Neuron (in vitro differentiated cells): ENCODE data around the gene PLXND1.

Experiments used
- H2AFZ ChIP-seq: one replicate; pipeline ENCODE4 v1.6.1; 2013; ENCODE audit warnings: low read depth, mild to moderate bottlenecking, inconsistent platforms, low read length, moderate library complexity
- H3K27me3 ChIP-seq: one replicate; pipeline ENCODE4 v1.6.1; 2013; ENCODE audit warnings: low read length; ENCODE audit not compliant: insufficient read depth
- H3K36me3 ChIP-seq: one replicate; pipeline ENCODE4 v1.6.1; 2013; ENCODE audit warnings: low read length; ENCODE audit not compliant: insufficient read depth
- H3K4me1 ChIP-seq: one replicate; pipeline ENCODE4 v1.6.1; 2013; ENCODE audit warnings: low read length; ENCODE audit not compliant: insufficient read depth
- H3K4me3 ChIP-seq: 2 replicates; pipeline ENCODE4 v1.5.1; 2013; ENCODE audit warnings: mild to moderate bottlenecking, low read length, moderate library complexity
- H3K9me3 ChIP-seq: one replicate; pipeline ENCODE4 v1.6.1; 2013; ENCODE audit warnings: low read length

The PLXND1 gene

DNA sequence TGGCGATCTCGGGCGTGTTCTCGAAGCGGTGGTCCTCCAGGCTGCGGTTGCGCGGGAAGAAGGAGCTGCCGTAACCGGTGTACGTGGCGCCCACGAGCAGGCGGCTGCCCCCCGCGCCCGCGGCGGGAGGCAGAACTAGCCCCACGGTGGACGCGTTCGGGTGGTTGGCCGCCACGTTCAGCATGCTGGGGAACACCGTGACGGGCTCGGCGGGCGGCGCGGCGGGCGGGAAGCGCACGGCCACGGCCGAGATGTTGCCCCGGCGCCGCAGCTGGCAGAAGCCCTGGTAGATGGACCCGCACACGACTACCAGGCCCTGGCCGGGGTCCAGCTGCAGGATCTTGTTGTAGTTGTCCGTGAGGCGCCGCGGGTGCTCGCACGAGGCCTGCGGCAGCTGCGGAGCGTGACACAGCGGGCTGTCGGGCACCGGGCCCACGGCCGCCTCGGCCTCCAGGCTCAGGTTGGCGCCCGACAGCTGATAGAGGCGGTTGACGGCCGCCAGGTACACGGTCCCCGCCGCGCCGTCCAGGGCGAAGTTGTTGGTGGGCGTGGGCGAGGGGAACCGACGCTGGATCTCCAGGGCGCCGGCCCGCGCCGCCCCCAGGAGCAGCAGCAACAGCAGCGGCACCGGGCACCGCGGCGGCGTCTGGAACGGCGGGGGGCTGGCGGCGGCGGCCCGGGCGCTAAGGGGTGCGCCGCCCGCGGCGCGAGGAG, 397 bp downstream of the PLXND1 start:
- peaks cover 18% of the 10 kb centered on the region for H3K27me3 ChIP-seq
- peak overlapping the region; percentile 60 for H2AFZ ChIP-seq
- no peaks in the 10 kb centered on the region for H3K36me3 ChIP-seq
- peak overlapping the region; percentile 26 for H3K4me3 ChIP-seq
- H3K9me3 ChIP-seq: no peaks in the 10 kb centered on the region
- peaks cover 14% of the 10 kb centered on the region for H3K4me1 ChIP-seq

DNA sequence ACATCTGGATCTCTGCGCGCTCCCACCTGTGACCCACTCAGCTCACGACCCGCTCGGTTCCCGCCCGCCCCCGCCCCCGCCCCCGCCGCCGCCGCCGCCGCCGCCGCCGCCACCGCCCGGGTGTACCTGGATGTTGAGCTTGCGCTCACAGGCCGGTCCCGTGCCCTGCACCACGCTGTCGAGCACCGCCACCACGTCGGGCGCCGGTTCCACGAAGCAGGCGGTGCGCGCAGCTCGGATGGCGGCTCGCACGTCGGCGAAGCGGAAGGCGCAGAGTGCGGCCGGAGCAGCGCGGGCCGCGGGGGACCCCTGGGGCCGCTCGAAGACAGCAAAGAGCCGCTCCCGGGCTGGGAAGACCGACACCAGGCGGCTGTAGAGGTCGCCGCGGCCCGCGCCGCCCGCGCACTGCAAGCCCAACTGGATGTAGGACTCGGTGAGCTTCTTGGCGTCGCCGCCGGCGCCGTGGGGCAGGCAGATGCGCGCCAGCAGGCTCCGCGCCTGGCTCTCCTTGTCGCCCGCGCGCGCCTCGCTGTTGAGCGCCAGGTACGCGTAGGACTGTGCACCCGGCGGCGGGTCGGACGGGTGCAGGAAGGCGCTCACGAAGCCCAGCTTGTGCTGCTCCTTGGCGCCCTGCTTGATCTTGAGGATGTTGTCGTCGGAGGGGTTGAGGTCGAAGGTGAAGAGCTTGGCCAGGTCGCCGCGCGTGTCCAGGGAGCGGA, 1.1 kb downstream of the PLXND1 start:
- no peaks in the 10 kb centered on the region for H3K9me3 ChIP-seq
- peaks cover 14% of the 10 kb centered on the region for H3K4me1 ChIP-seq
- peak overlapping the region; percentile 60 for H2AFZ ChIP-seq
- no peaks in the 10 kb centered on the region for H3K36me3 ChIP-seq
- H3K27me3 ChIP-seq: peaks cover 18% of the 10 kb centered on the region
- peak overlapping the region; percentile 26 for H3K4me3 ChIP-seq

DNA sequence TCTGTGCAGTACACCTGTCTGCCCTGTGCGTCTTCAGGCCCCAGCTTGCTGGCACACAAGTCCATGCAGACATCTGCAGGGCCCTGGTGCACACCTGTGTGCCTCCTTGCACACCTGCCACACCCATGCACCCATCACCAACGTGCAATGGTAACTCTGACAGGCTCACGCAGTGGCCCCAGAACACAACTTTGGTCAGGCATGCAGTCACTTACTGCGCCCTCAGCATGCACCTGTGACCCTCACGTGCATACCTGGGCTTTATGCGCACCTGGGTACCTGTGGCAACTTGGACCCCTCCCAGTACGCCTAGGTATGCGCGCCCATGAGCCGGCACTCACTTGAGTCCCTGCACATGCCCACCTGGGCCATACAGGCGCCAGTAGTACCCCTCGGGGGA, 1.7 kb downstream of the PLXND1 start:
- Histone ChIP-seq H3K4me1 (peaks cover 17% of the 10 kb centered on the region), H3K36me3 (no peaks in the 10 kb centered on the region), H3K4me3 (peak overlapping the region; percentile 6), H3K9me3 (no peaks in the 10 kb centered on the region), H3K27me3 (peaks cover 18% of the 10 kb centered on the region), H2AFZ (no peak overlapping the region)

DNA sequence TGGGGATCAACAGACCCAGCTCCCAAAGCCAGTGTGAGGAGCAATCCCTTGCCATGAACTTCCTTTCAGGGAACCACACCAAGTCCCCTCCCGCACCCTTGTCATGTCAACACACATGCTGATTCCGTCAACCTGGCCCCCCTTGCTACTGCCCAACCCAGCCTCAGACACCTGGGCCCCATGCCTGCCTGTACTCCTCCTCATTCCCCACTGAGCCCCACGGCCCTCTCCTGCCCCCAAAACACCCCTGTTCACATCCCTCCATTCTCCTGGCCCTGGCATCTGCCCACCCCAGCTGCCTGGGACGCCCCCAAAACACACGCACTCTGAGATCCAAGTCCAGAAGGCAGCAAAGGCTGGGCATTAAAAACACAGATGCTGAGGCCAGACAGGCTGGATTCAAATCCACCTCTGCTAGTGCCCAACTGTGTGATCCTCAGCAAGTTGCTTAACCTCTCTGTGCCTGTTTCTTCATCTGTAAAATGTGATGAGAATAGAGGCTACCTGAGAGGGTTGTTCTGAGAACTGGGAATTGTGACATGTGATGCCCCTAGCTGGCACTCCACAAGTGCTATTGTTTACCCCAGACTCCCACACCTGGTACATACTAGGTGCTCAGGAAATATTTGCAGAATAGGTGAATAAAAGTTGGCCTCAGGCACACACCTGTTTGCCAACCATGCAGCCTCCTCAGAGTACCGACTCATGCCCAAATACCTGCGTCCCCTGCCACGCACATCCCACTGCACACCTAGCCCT, 2.3 kb downstream of the PLXND1 start:
- Histone ChIP-seq H3K9me3 (no peaks in the 10 kb centered on the region), H3K36me3 (no peaks in the 10 kb centered on the region), H3K4me3 (no peak overlapping the region), H2AFZ (no peak overlapping the region), H3K4me1 (peaks cover 23% of the 10 kb centered on the region), H3K27me3 (peaks cover 18% of the 10 kb centered on the region)

DNA sequence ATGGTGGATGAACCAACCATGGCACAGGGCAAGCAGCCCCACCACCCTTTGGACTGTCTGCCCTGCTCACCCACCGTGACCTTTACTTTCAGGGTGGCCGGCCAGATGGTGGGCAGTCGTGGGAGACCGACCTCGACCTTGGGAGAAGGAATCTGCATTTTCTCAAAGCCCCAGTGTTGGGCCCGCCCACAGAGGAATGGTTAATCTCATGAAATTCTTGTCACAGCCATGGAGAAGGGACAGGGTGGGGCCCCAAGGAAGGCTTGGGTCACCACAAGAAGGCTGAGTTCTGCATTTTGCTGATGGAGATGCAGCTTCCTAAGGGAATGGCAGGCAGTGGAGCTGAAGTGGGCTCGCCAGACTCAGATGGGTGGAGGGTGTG, 2.9 kb downstream of the PLXND1 start:
- H3K4me3 ChIP-seq: no peak overlapping the region
- H3K4me1 ChIP-seq: peaks cover 23% of the 10 kb centered on the region
- no peaks in the 10 kb centered on the region for H3K36me3 ChIP-seq

DNA sequence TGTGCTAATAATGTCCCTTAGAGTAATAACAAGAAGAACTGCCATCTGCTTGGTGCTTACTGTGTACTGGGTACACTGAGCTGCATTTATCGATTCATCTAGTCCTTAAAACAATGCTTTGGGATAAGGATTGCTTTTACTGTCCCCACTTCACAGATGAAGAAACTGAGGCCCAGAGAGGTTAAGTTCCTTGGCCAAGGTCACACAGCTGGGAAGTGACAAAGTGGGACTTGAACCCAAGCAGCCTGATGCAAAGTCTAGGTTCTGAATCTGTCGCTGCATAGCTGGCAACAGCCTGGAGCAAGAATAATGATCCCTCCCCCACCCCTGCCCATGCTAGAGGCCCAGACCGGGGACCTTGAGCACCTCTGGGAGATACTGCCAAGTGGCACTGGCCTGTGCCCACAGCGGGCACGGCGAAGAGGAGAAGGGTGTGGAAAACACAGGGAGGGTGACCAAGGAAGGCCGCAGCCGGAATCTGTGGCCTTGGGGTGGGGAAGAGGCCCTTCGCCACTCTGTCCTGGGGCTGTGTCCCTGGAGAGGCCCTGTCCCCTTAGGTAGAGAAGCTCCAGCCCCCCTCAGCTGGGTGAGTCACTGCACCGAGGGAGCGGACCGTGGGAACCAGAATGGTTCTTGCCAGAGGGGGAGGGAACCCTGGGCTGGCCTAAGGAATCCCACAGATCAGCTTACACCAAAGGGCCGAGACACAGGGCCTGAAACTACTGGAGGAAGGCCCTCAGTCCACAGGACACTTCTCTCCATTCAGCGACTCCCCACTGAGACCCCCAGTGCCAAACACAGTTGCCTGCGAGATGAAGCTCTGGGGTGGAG, 3.5 kb downstream of the PLXND1 start:
- Histone ChIP-seq H3K4me1 (peaks cover 25% of the 10 kb centered on the region), H3K27me3 (peaks cover 18% of the 10 kb centered on the region), H3K9me3 (no peaks in the 10 kb centered on the region), H3K4me3 (no peak overlapping the region), H2AFZ (no peak overlapping the region), H3K36me3 (no peaks in the 10 kb centered on the region)

More for the DNA sequence above, 2.9 kb downstream of the PLXND1 start:
- Histone ChIP-seq H3K9me3 (no peaks in the 10 kb centered on the region), H3K27me3 (peaks cover 18% of the 10 kb centered on the region), H2AFZ (no peak overlapping the region)

DNA sequence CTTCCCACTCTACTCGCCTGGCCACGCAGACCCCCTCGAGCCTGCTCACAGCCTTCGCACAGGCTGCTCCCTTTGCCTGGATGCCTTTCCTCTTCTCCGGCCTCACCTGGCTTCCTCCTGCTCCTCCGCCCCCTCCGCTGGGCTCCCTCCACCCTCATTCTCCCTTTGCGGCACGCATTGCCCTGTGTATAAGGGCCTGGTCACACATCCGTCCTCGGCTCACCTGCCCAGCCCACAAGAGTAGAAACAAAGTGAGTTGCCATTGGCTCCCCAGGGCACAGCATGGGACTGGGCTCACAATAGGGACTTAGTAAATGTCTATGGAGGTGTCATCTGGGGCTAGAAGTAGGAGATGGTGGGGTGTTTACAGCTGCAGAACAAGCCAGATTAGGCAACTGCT, 4.2 kb downstream of the PLXND1 start:
- Histone ChIP-seq H3K27me3 (peaks cover 13% of the 10 kb centered on the region), H2AFZ (no peak overlapping the region), H3K9me3 (no peaks in the 10 kb centered on the region), H3K36me3 (no peaks in the 10 kb centered on the region), H3K4me3 (no peak overlapping the region), H3K4me1 (peaks cover 31% of the 10 kb centered on the region)

DNA sequence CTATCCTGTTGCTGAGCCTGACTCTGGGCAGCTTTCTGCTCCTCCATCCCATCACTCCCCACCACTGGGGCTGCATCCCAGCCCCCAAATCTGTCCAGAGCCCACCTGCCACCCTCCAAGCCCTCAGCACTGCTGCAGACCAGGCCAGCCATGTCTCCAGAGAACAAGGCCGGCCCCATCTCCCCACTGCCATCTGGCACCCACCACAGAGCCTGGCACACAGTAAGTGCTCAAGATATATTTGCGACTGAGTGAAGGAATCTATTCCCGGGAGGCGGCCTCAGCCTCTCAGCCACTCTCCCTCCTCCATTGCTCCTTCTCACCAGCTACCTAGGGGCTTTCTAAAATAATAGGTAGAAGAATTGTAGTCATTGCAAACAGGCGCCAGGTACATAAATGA, 4.8 kb downstream of the PLXND1 start:
- Histone ChIP-seq H2AFZ (no peak overlapping the region), H3K4me3 (no peak overlapping the region), H3K4me1 (peaks cover 37% of the 10 kb centered on the region)

DNA sequence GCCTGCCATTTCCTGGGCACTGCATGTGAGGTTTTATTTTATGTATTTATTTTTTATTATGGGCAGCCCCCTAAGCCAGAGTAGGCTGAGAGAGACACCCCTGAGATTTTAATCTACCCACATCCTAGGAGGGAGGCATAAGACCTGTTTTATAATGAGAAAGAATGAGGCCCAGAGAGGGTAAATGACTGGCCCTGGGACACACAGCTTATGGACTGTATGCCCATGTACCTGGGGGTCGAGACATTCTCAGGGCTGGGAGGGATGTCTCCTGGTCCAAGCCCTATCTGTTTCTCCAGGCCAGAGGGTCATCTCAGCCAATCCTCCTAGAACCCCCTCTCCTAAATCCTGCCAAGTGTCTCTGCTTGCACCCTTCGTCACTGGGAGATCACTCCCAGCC, 6.1 kb downstream of the PLXND1 start:
- peaks cover 5% of the 10 kb centered on the region for H3K27me3 ChIP-seq
- peaks cover 46% of the 10 kb centered on the region for H3K4me1 ChIP-seq
- no peak overlapping the region for H2AFZ ChIP-seq
- no peaks in the 10 kb centered on the region for H3K9me3 ChIP-seq
- no peak overlapping the region for H3K4me3 ChIP-seq
- no peaks in the 10 kb centered on the region for H3K36me3 ChIP-seq

More for the DNA sequence above, 4.8 kb downstream of the PLXND1 start:
- Histone ChIP-seq H3K36me3 (no peaks in the 10 kb centered on the region), H3K27me3 (peaks cover 13% of the 10 kb centered on the region), H3K9me3 (no peaks in the 10 kb centered on the region)

DNA sequence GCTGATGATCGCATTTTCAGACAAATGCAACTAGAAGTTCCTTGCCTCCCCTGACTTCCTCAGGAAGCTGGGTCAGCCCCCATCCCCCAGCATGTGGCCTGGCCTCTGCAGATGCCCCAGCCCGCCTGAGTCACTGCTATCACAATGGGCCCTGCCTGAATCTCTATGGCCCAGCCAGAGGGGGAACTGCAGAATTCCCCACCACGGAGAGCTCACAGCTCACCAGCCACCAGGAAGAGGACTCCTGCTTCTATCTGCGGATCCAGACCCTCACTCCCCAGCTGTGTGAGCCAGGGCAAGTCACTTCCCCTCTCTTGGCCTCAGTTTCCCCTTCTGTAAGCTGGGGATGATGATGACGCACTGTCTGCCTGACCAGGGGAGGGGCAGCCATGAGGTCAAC, 6.9 kb downstream of the PLXND1 start:
- Histone ChIP-seq H2AFZ (no peak overlapping the region), H3K36me3 (no peaks in the 10 kb centered on the region), H3K4me1 (peaks cover 43% of the 10 kb centered on the region), H3K9me3 (no peaks in the 10 kb centered on the region), H3K4me3 (no peak overlapping the region), H3K27me3 (peaks cover under 1% of the 10 kb centered on the region)

DNA sequence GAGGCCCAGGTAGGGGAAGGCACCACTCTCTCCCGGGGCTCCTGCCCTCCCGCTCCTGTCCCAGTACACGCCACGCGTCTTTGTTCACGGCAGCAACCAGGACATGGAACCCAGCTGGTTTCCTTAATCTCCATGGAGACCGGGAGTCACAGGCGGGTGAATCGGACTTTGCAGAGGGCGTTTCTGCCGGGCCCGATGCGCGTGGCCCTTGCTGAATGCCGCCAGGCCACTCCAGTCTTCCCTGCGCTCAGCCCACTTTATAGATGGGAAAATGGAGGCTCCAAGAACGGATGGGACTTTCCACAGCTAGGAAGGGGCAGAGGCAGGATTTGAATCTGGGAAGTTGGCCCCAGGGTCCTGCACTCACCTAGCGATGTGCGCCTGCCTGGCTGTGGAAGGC, 7.4 kb downstream of the PLXND1 start:
- Histone ChIP-seq H3K36me3 (no peaks in the 10 kb centered on the region), H3K27me3 (no peaks in the 10 kb centered on the region), H3K4me1 (peaks cover 48% of the 10 kb centered on the region), H3K9me3 (no peaks in the 10 kb centered on the region), H2AFZ (no peak overlapping the region), H3K4me3 (no peak overlapping the region)

DNA sequence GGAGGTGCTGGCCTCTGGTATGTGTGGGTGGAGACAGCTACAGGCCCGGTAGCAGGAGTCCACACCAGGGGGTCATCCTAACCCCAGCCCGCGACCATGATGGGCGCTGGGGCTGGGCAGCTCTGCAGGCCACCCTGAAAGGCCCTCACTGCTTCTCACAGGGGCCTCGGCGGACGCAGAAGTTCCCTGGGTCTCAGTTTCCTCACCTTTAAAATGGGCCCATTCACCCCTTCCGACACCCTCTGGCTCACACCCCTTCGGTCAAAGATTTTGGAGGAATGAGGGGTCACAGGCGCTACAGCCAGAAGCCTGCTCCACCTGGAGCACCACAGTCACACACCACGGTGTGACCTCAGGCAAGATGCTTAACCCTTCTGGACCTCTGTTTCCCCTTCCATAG, 8.0 kb downstream of the PLXND1 start:
- no peak overlapping the region for H3K4me3 ChIP-seq
- no peaks in the 10 kb centered on the region for H3K9me3 ChIP-seq
- no peak overlapping the region for H2AFZ ChIP-seq
- peaks cover 46% of the 10 kb centered on the region for H3K4me1 ChIP-seq
- H3K27me3 ChIP-seq: no peaks in the 10 kb centered on the region
- H3K36me3 ChIP-seq: no peaks in the 10 kb centered on the region
